ENCODE measurements around the gene CDKN2A. TPM values are rescaled to one million over a fixed set of nuclear protein-coding genes. Genes with fewer than 3 reads are reported as not detected.

CDKN2A gene
- total and polyA plus RNA-seq, 2 donors (not counting 1 experiment from before 2014, with no cell fraction given): 6.4 to 11.7 TPM

- Histone ChIP-seq H4K20me1 (ENCODE audit: control insufficient read depth, insufficient read depth, low read length, poor library complexity, severe bottlenecking) (peaks cover 8% of the 10 kb centered on the region), H3K4me1 (ENCODE audit: control insufficient read depth in 2 of 2, insufficient read depth in 2 of 2, low read length in 2 of 2) (peaks cover 30 to 41% of the 10 kb centered on the region in 2 donors), H3K4me3 (ENCODE audit: control extremely low read depth in 1 of 5, extremely low read depth in 1 of 5, insufficient read depth in 1 of 5, low read depth in 2 of 5, low read length in 4 of 5) (no peak overlapping the region), H2AFZ (ENCODE audit: insufficient read depth, low read depth, low read length, poor library complexity, severe bottlenecking) (no peak overlapping the region), H3K36me3 (replicated peaks in 1 of 2; ENCODE audit: control extremely low read depth in 1 of 2, control insufficient read depth in 1 of 2, extremely low read depth in 1 of 2, insufficient read depth in 2 of 2, low read length in 1 of 2) (no peaks in the 10 kb centered on the region), H3K4me2 (replicated peaks; ENCODE audit: low read depth, low read length, poor library complexity, severe bottlenecking) (peak overlapping the region; percentile 51), H3K9ac (ENCODE audit: low read length) (no peak overlapping the region), H3K79me2 (ENCODE audit: control insufficient read depth, insufficient read depth, low read length) (no peaks in the 10 kb centered on the region), H3K9me3 (ENCODE audit: control extremely low read depth in 1 of 3, control insufficient read depth in 2 of 3, insufficient read depth in 1 of 3, low read length in 2 of 3) (peaks cover 0 to 16% (median 0%) of the 10 kb centered on the region in 3 donors), H3K27ac (ENCODE audit: low read length in 2 of 2) (no peak overlapping the region), H3K27me3 (replicated peaks in 1 of 4; ENCODE audit: control extremely low read depth in 1 of 4, control insufficient read depth in 3 of 4, insufficient read depth in 4 of 4, low read length in 3 of 4) (peaks cover 0 to 47% (median 44%) of the 10 kb centered on the region in 4 experiments)
- DNase-seq: peak; percentile 57
- ATAC-seq (ENCODE audit: low read depth): no peak
- WGBS (ENCODE audit: insufficient coverage): 14% methylated on average over 20 of the region's 25 CpGs
- peaks cover 34% of the 10 kb centered on the region for H3K4me1 Mint-ChIP-seq
- H3K27me3 Mint-ChIP-seq: peaks cover 53% of the 10 kb centered on the region
- H3K9me3 Mint-ChIP-seq (ENCODE audit: insufficient read depth): no peaks in the 10 kb centered on the region
- peak overlapping the region; percentile 66 for H3K4me3 Mint-ChIP-seq
- TF ChIP-seq CTCF (IDR thresholded peaks at IDR 0.05) (no peak), EZH2 (IDR thresholded peaks at IDR 0.05; ENCODE audit: borderline replicate concordance, insufficient read depth, low read depth, low read length, poor library complexity, severe bottlenecking) (peak; percentile 50)
- no peak overlapping the region for H3K27ac Mint-ChIP-seq
- ChIA-PET CTCF (no interaction called here), POLR2A (no interaction called here)
- intact Hi-C loops (cut with micrococcal nuclease): loop anchor here (2.0 kb wide), 2 partner anchors 16 to 32 kb away; no protein-coding TSS in a partner anchor
Observed at GRCh38 chr9:22005021-22005701, 11.0 kb upstream of the CDKN2A start.

- no CpG with 5 or more reads among the region's 1 CpG for WGBS (ENCODE audit: insufficient coverage)
- peaks cover 22% of the 10 kb centered on the region for H3K4me1 Mint-ChIP-seq
- H3K9ac ChIP-seq (ENCODE audit: low read length): no peak overlapping the region
- H3K4me1 ChIP-seq (ENCODE audit: control insufficient read depth in 2 of 2, insufficient read depth in 2 of 2, low read length in 2 of 2): peaks cover 16 to 25% of the 10 kb centered on the region in 2 donors
- no peak overlapping the region for H3K4me3 Mint-ChIP-seq
- no peak overlapping the region for H3K4me3 ChIP-seq (ENCODE audit: control extremely low read depth in 1 of 5, extremely low read depth in 1 of 5, insufficient read depth in 1 of 5, low read depth in 2 of 5, low read length in 4 of 5)
- no peak overlapping the region for H3K27ac ChIP-seq (ENCODE audit: low read length in 2 of 2)
- ATAC-seq (ENCODE audit: low read depth) (no peak), DNase-seq (no peak)
- H2AFZ ChIP-seq (ENCODE audit: insufficient read depth, low read depth, low read length, poor library complexity, severe bottlenecking): no peak overlapping the region
- intact Hi-C loops (cut with micrococcal nuclease): no loop called here
- H3K79me2 ChIP-seq (ENCODE audit: control insufficient read depth, insufficient read depth, low read length): no peaks in the 10 kb centered on the region
- peaks cover 49% of the 10 kb centered on the region for H3K27me3 Mint-ChIP-seq
- H3K36me3 ChIP-seq (replicated peaks in 1 of 2; ENCODE audit: control extremely low read depth in 1 of 2, control insufficient read depth in 1 of 2, extremely low read depth in 1 of 2, insufficient read depth in 2 of 2, low read length in 1 of 2): no peaks in the 10 kb centered on the region
- H3K9me3 ChIP-seq (ENCODE audit: control extremely low read depth in 1 of 3, control insufficient read depth in 2 of 3, insufficient read depth in 1 of 3, low read length in 2 of 3): peaks cover 0 to 8% (median 0%) of the 10 kb centered on the region in 3 donors
- H3K27ac Mint-ChIP-seq: no peak overlapping the region
- ChIA-PET CTCF (interaction anchor here (1.1 kb wide), 1 partner anchor 188 kb away, joined by 4 read pairs; no protein-coding TSS in a partner anchor), POLR2A (no interaction called here)
- H3K9me3 Mint-ChIP-seq (ENCODE audit: insufficient read depth): no peaks in the 10 kb centered on the region
- TF ChIP-seq CTCF (IDR thresholded peaks at IDR 0.05) (no peak), EZH2 (IDR thresholded peaks at IDR 0.05; ENCODE audit: borderline replicate concordance, insufficient read depth, low read depth, low read length, poor library complexity, severe bottlenecking) (no peak)
- peaks cover 0 to 33% (median 29%) of the 10 kb centered on the region in 4 experiments for H3K27me3 ChIP-seq (replicated peaks in 1 of 4; ENCODE audit: control extremely low read depth in 1 of 4, control insufficient read depth in 3 of 4, insufficient read depth in 4 of 4, low read length in 3 of 4)
- H3K4me2 ChIP-seq (replicated peaks; ENCODE audit: low read depth, low read length, poor library complexity, severe bottlenecking): no peak overlapping the region
- H4K20me1 ChIP-seq (ENCODE audit: control insufficient read depth, insufficient read depth, low read length, poor library complexity, severe bottlenecking): peaks cover 8% of the 10 kb centered on the region
Observed at GRCh38 chr9:22002038-22002437, 7.8 kb upstream of the CDKN2A start.
